MM.1S (cell line): ENCODE measurements around the gene SMG6.

Experiments
- DNase-seq: peaks from one replicate; pipeline ENCODE4 v3.0.0-alpha.2; 2015
- H2AFZ ChIP-seq: fragments of 300-600 bp; sonication (generic); 2 replicates; pipeline ENCODE4 v1.6.0; 2016; ENCODE audit warnings: antibody characterized with exemption, low read length
- H3F3A ChIP-seq: fragments of 300-600 bp; sonication (generic); 2 replicates; pipeline ENCODE4 v1.6.1; 2016; ENCODE audit warnings: mild to moderate bottlenecking, antibody characterized with exemption, low read length, moderate library complexity, mixed read lengths; ENCODE audit not compliant: insufficient read depth
- H3K27ac ChIP-seq: fragments of 300-600 bp; sonication (generic); 2 replicates; pipeline ENCODE4 v1.5.1; 2016; ENCODE audit warnings: mild to moderate bottlenecking, low read length
- H3K27me3 ChIP-seq: fragments of 300-600 bp; sonication (generic); replicated peaks from 2 replicates; pipeline ENCODE4 v1.6.0; 2016; ENCODE audit warnings: low read length; ENCODE audit not compliant: insufficient read depth
- H3K36me3 ChIP-seq: fragments of 300-600 bp; sonication (generic); replicated peaks from 2 replicates; pipeline ENCODE4 v1.6.1; 2016; ENCODE audit warnings: mild to moderate bottlenecking, low read length, mixed read lengths; ENCODE audit not compliant: insufficient read depth
- H3K4me1 ChIP-seq: fragments of 300-600 bp; sonication (generic); 2 replicates; pipeline ENCODE4 v1.6.1; 2016; ENCODE audit warnings: low read length, mixed read lengths
- H3K4me2 ChIP-seq: fragments of 300-600 bp; sonication (generic); 2 replicates; pipeline ENCODE4 v1.6.0; 2016; ENCODE audit warnings: low read depth, low read length
- H3K4me3 ChIP-seq: fragments of 300-600 bp; sonication (generic); 2 replicates; pipeline ENCODE4 v1.5.1; 2016; ENCODE audit warnings: low read length, mixed read lengths
- H3K79me2 ChIP-seq: fragments of 300-600 bp; sonication (generic); 2 replicates; pipeline ENCODE4 v1.6.1; 2016; ENCODE audit warnings: mixed run types, low read length, mixed read lengths
- H3K9ac ChIP-seq: fragments of 300-600 bp; sonication (generic); 2 replicates; pipeline ENCODE4 v1.6.1; 2016; ENCODE audit warnings: low read length, mixed read lengths
- H3K9me2 ChIP-seq: fragments of 300-600 bp; sonication (generic); replicated peaks from 2 replicates; pipeline ENCODE4 v1.6.1; 2016; ENCODE audit warnings: mild to moderate bottlenecking, low read length, mixed read lengths; ENCODE audit not compliant: insufficient read depth
- H3K9me3 ChIP-seq: fragments of 300-600 bp; sonication (generic); replicated peaks from 2 replicates; pipeline ENCODE4 v1.6.1; 2016; ENCODE audit warnings: mild to moderate bottlenecking, low read length, mixed read lengths; ENCODE audit not compliant: insufficient read depth
- H4K20me1 ChIP-seq: fragments of 300-600 bp; sonication (generic); 2 replicates; pipeline ENCODE4 v1.6.1; 2016; ENCODE audit warnings: mild to moderate bottlenecking, low read length, moderate library complexity, mixed read lengths; ENCODE audit not compliant: insufficient read depth
- CTCF ChIP-seq: fragments of 300-600 bp; sonication (generic); IDR thresholded peaks from 2 replicates; pipeline ENCODE4 v1.5.1; 2016; ENCODE audit warnings: antibody characterized with exemption, low read length, mixed read lengths
- EZH2 ChIP-seq: fragments of 300-600 bp; sonication (generic); optimal IDR thresholded peaks from 2 replicates; pipeline ENCODE3; 2017; ENCODE audit warnings: low read depth, mild to moderate bottlenecking, antibody characterized with exemption, low read length, mixed read lengths
- EZH2phosphoT487 ChIP-seq: fragments of 300-600 bp; sonication (generic); IDR thresholded peaks from 2 replicates; pipeline ENCODE4 v1.6.1; 2018; ENCODE audit warnings: antibody characterized with exemption, low read length

Gene SMG6

GRCh38 chr17:2140683-2141082 lies 162.9 kb downstream of the SMG6 start:
- H2AFZ ChIP-seq: no peak overlapping the region
- no peak overlapping the region for H3K4me2 ChIP-seq
- peaks cover 27% of the 10 kb centered on the region for H3F3A ChIP-seq
- no peak overlapping the region for H3K9ac ChIP-seq
- no peaks in the 10 kb centered on the region for H3K36me3 ChIP-seq
- H4K20me1 ChIP-seq: no peaks in the 10 kb centered on the region
- H3K79me2 ChIP-seq: peaks cover 14% of the 10 kb centered on the region; the same call in 1 of the 2 replicates
- H3K4me3 ChIP-seq: no peak overlapping the region
- TF ChIP-seq CTCF (no peak), EZH2 (no peak), EZH2phosphoT487 (no peak)
- no peaks in the 10 kb centered on the region for H3K27me3 ChIP-seq
- H3K27ac ChIP-seq: no peak overlapping the region
- peaks cover 33% of the 10 kb centered on the region for H3K4me1 ChIP-seq
- DNase-seq: no peak
- no peaks in the 10 kb centered on the region for H3K9me2 ChIP-seq
- no peaks in the 10 kb centered on the region for H3K9me3 ChIP-seq

DNA sequence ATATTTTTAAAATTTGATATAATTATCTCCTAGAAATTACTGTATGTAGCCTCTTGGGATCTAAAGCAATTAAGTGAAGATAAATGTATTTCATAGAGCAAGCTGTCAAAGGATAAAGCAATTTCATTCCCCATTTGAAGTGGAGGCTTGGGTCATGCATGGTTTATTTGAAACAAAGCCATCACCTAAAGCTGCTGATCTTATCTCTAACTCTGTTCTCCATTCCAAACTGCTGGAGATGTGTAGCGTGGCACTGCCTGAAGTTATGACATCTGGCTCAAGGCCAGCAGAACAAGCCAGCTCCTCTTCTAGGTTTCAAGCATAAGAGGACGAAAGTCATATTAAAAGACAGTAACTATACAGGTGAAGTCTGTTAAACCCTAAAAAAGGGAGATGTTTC lies 164.8 kb downstream of the SMG6 start:
- Histone ChIP-seq H3F3A (peaks cover 27% of the 10 kb centered on the region), H3K9me2 (no peaks in the 10 kb centered on the region), H3K9me3 (no peaks in the 10 kb centered on the region), H3K27me3 (no peaks in the 10 kb centered on the region), H3K4me2 (peak overlapping the region; percentile 81), H3K9ac (peak overlapping the region; percentile 1; the same call in 1 of the 2 replicates), H2AFZ (no peak overlapping the region), H3K4me1 (peaks cover 33% of the 10 kb centered on the region), H3K36me3 (no peaks in the 10 kb centered on the region), H3K4me3 (no peak overlapping the region), H4K20me1 (no peaks in the 10 kb centered on the region), H3K79me2 (peaks cover 14% of the 10 kb centered on the region; the same call in 1 of the 2 replicates), H3K27ac (peak overlapping the region; percentile 89)
- peak; percentile 39 for DNase-seq
- TF ChIP-seq CTCF (no peak), EZH2phosphoT487 (no peak), EZH2 (no peak)

- Histone ChIP-seq H3K9me2 (no peaks in the 10 kb centered on the region), H3K36me3 (no peaks in the 10 kb centered on the region), H3K27me3 (no peaks in the 10 kb centered on the region), H2AFZ (no peak overlapping the region), H3K4me2 (peak overlapping the region; percentile 81), H3F3A (peaks cover 27% of the 10 kb centered on the region), H3K9ac (peak overlapping the region; percentile 43; the same call in 1 of the 2 replicates), H3K79me2 (peaks cover 14% of the 10 kb centered on the region; the same call in 1 of the 2 replicates), H3K9me3 (no peaks in the 10 kb centered on the region), H4K20me1 (no peaks in the 10 kb centered on the region), H3K4me1 (peaks cover 33% of the 10 kb centered on the region), H3K27ac (peak overlapping the region; percentile 89), H3K4me3 (0 out of 2 replicates have a peak overlapping the region, but pooled peaks have one; percentile 15)
- TF ChIP-seq CTCF: 0 out of 2 replicates have a peak, but pooled peaks have one; percentile 5
- TF ChIP-seq EZH2: no peak
- peak; percentile 87 for DNase-seq
Measured at GRCh38 chr17:2138318-2138717, 165.3 kb downstream of the SMG6 start.
